ENCODE measurements around the gene SNX15. TPM values are rescaled to one million over a fixed set of nuclear protein-coding genes. Genes with fewer than 3 reads are reported as not detected.

SNX15 gene, protein sequence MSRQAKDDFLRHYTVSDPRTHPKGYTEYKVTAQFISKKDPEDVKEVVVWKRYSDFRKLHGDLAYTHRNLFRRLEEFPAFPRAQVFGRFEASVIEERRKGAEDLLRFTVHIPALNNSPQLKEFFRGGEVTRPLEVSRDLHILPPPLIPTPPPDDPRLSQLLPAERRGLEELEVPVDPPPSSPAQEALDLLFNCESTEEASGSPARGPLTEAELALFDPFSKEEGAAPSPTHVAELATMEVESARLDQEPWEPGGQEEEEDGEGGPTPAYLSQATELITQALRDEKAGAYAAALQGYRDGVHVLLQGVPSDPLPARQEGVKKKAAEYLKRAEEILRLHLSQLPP
- 18.9 to 23.9 TPM (median 22.8 TPM) in 5 replicates for total RNA-seq (2022; extraction: Qiagen RNA extraction)

GRCh38 chr11:65027213-65028067 is at the start of gene SNX15:
SNX15 (plus strand) TSS chr11:65027439; CDS start chr11:65027538, 99 bp downstream.

GRCh38 chr11:64996710-64997380 is 30.4 kb upstream of the SNX15 start, which contains the start of gene BATF2:
BATF2 (minus strand) TSS chr11:64996971; CDS start chr11:64996914, 57 bp downstream.

GRCh38 chr11:65013888-65014725 is 13.1 kb upstream of the SNX15 start, which contains the start of gene ARL2:
ARL2 (plus strand) TSS chr11:65014160; CDS start chr11:65014208, 48 bp downstream.

DNA sequence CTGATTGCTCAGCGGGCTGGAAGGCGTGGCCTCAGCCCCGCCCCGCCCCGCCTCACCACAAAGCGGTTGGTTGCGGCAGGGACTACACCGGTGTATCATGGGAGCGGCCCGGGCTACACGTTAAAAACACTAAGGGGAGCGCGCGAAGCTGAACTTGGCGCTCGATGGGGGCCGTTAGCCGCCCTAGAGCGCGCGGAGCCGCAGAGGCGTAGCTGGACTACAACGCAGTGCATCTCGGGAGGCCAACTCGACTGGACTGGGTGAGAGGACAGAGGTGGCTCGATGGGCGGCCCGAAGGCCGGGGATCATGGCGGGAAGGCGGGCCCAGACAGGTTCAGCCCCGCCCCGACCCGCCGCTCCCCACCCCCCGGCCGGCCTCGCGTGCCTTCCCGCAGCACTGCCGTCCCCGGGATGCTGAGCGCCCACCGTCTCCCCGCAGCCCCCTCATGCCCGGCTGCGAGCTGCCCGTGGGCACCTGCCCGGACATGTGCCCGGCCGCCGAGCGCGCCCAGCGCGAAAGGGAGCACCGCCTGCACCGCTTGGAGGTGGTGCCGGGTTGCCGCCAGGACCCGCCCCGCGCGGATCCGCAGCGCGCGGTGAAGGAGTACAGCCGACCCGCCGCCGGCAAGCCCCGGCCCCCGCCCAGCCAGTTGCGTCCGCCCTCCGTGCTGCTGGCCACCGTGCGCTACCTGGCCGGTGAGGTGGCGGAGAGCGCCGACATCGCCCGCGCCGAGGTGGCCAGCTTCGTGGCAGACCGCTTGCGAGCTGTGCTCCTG is 13.8 kb downstream of the SNX15 start, which contains the start of gene SAC3D1:
TSS of gene SAC3D1 (plus strand) at position 364 of the 776 bp plus-strand sequence. CDS start at position 447, 83 bp downstream.

GRCh38 chr11:65058419-65059054 is 31.3 kb downstream of the SNX15 start, which contains the start of gene NAALADL1:
NAALADL1 (minus strand) TSS chr11:65058553; CDS start chr11:65058521, 32 bp downstream.

DNA sequence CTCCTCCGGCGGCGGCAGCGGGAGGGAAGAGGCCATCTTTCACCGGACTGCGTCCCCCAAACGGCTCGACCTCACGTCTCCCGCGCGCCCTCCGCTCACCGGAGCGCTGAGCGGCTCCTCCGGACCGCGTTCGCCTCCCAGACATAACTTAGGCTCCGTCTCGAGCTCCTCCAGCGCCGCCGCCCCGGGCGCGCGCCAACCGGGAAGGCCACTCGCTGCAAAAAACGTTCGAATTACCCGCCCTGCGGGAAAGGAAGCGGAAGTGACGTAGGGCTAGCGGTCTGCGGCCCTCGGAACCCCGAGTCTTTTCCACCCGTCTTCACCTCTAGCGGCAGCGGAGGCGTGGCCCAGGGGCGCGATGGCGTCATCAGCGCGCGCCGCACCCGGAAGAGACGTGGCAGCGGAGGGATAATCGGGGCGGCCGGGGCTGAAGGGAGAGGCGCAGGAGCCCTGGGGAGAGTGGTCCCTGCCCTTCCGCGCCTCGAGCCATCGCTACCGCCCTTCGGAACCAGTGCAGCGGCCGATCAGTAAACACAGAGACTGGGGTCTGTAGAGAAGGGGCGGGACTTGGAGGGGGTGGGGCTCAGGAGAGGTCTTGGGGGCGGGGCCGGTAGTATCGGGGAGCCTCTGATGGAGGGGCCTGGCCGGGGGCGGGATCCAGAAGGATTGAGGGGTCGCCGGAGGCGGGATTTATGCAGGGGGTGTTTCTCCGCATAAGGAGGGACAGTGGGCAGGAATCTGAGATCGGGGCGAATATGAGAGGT is 56.8 kb downstream of the SNX15 start, which contains the start of the genes CDCA5 and ZFPL1:
TSS of gene CDCA5 (minus strand) at position 207 of the 764 bp plus-strand sequence. CDS start at position 145, 62 bp downstream.
TSS of gene ZFPL1 (plus strand) at position 389 of the 764 bp plus-strand sequence. CDS start 477 bp downstream, outside the sequence.

Other genes starting within 250 kb of the SNX15 start
- 167 to 200 TPM (median 182 TPM) in 5 replicates for gene SF1, start 248.9 kb upstream of the SNX15 start, total RNA-seq (2022; extraction: Qiagen RNA extraction)
- gene MAP4K2, start 224.2 kb upstream of the SNX15 start, total RNA-seq (2022; extraction: Qiagen RNA extraction) = 5.4 to 9.2 TPM (median 8.5 TPM) in 5 replicates
- 23.5 to 42.2 TPM (median 41.1 TPM) in 5 replicates for gene MEN1, start 216.9 kb upstream of the SNX15 start, total RNA-seq (2022; extraction: Qiagen RNA extraction)
- gene CDC42BPG, start 182.8 kb upstream of the SNX15 start, total RNA-seq (2022; extraction: Qiagen RNA extraction) = 1.0 to 1.6 TPM (median 1.5 TPM) in 5 replicates
- gene EHD1, start 148.8 kb upstream of the SNX15 start, total RNA-seq (2022; extraction: Qiagen RNA extraction) = 83.3 to 124 TPM (median 119 TPM) in 5 replicates
- 11.0 to 20.8 TPM (median 19.2 TPM) in 5 replicates for gene ATG2A, start 110.2 kb upstream of the SNX15 start, total RNA-seq (2022; extraction: Qiagen RNA extraction)
- 3.5 to 4.4 TPM (median 4.1 TPM) in 5 replicates for gene PPP2R5B, start 102.8 kb upstream of the SNX15 start, total RNA-seq (2022; extraction: Qiagen RNA extraction)
- not detected in 5 replicates for gene GPHA2, start 91.5 kb upstream of the SNX15 start, total RNA-seq (2022; extraction: Qiagen RNA extraction)
- gene MAJIN, start 55.3 kb upstream of the SNX15 start, total RNA-seq (2022; extraction: Qiagen RNA extraction) = not detected in 5 replicates
- 0.33 to 0.65 TPM (median 0.47 TPM) in 5 replicates for gene BATF2, start 30.5 kb upstream of the SNX15 start, total RNA-seq (2022; extraction: Qiagen RNA extraction)
- 172 to 187 TPM (median 178 TPM) in 5 replicates for gene ARL2, start 13.3 kb upstream of the SNX15 start, total RNA-seq (2022; extraction: Qiagen RNA extraction)
- gene SAC3D1, start 13.8 kb downstream of the SNX15 start, total RNA-seq (2022; extraction: Qiagen RNA extraction) = 33.5 to 51.7 TPM (median 49.0 TPM) in 5 replicates
- gene NAALADL1, start 31.1 kb downstream of the SNX15 start, total RNA-seq (2022; extraction: Qiagen RNA extraction) = 0.18 TPM in 1 of 5 replicates, not detected in the others
- 64.4 to 77.1 TPM (median 72.9 TPM) in 5 replicates for gene CDCA5, start 56.6 kb downstream of the SNX15 start, total RNA-seq (2022; extraction: Qiagen RNA extraction)
- 33.7 to 38.4 TPM (median 36.4 TPM) in 5 replicates for gene ZFPL1, start 56.8 kb downstream of the SNX15 start, total RNA-seq (2022; extraction: Qiagen RNA extraction)
- gene VPS51, start 68.8 kb downstream of the SNX15 start, total RNA-seq (2022; extraction: Qiagen RNA extraction) = 55.8 to 61.2 TPM (median 60.5 TPM) in 5 replicates
- gene TM7SF2, start 84.4 kb downstream of the SNX15 start, total RNA-seq (2022; extraction: Qiagen RNA extraction) = 4.6 to 8.6 TPM (median 5.9 TPM) in 5 replicates
- 11.1 to 19.9 TPM (median 19.4 TPM) in 5 replicates for gene ZNHIT2, start 90.3 kb downstream of the SNX15 start, total RNA-seq (2022; extraction: Qiagen RNA extraction)
- gene FAU, start 94.7 kb downstream of the SNX15 start, total RNA-seq (2022; extraction: Qiagen RNA extraction) = 854 to 960 TPM (median 861 TPM) in 5 replicates
- 66.1 to 73.7 TPM (median 68.6 TPM) in 5 replicates for gene MRPL49, start 94.9 kb downstream of the SNX15 start, total RNA-seq (2022; extraction: Qiagen RNA extraction)
- gene SYVN1, start 107.1 kb downstream of the SNX15 start, total RNA-seq (2022; extraction: Qiagen RNA extraction) = 24.1 to 42.1 TPM (median 41.2 TPM) in 5 replicates
- not detected in 5 replicates for gene SPDYC, start 142.8 kb downstream of the SNX15 start, total RNA-seq (2022; extraction: Qiagen RNA extraction)
- gene CAPN1, start 154.5 kb downstream of the SNX15 start, total RNA-seq (2022; extraction: Qiagen RNA extraction) = 85.0 to 136 TPM (median 126 TPM) in 5 replicates
- 12.0 to 15.3 TPM (median 13.3 TPM) in 5 replicates for gene POLA2, start 234.5 kb downstream of the SNX15 start, total RNA-seq (2022; extraction: Qiagen RNA extraction)

Data from A549 treated with dexamethasone at 1 μM for 4 hours (cell line).